Left colon (tissue), 2 donors: Measurements from ENCODE around the gene DDX41. TPM values are rescaled to one million over a fixed set of nuclear protein-coding genes. Genes with fewer than 3 reads are reported as not detected.
"Not testable (repeated sequence)": the region's sequence is repeated elsewhere in the genome, so short reads cannot be mapped to it uniquely, and the experiment has no call there.

Experiments
- ATAC-seq: fragments of 200-7000 bp; cut with Tn5 transposase; one replicate; pipeline ENCODE4 v1.9.1; 2020; ENCODE audit warnings: mild to moderate bottlenecking, moderate library complexity
- DNase-seq, 2 donors: peaks; one replicate each; pipeline ENCODE4 v3.0.0-alpha.2; 2020
- intact Hi-C, 2 donors: fragments of 100-400 bp; cut with DNase I in 1 of 2; cut with micrococcal nuclease in 1 of 2; formaldehyde crosslinking; loops; one replicate each; pipeline versions ENCODE4 v1.11.2 to v1.14.0; 2022; cut with DNase I, micrococcal nuclease
- long read RNA-seq: library from polyadenylated mRNA; unstranded; transcript quantifications from one replicate; pipeline ENCODE4 v2.0.0, GENCODE V29; 2021
- total RNA-seq, 2 donors: library from RNA; stranded (reverse); fragmentation: NEBNext Ultra II Directional; extraction: Animal tissue kit (Norgen Biotek cat#: 25700); gene quantifications; one replicate each; pipeline ENCODE4 v1.2.1, GENCODE V29; 2021
- donor health status: DM: no; HTN: no; CAD: no.
- donor health status: DM: yes; HTN: yes; CAD: no.

DDX41 gene
- 10 to 100 TPM; 74.3 to 79.9 TPM for total RNA-seq
- long read RNA-seq, transcript DDX41-208 (17 exons, 2,607 nt) = major isoform, 33 of 62 reads
- long read RNA-seq, partial matches to known transcripts = 23 of 62 reads
- long read RNA-seq, other reads (novel, unspliced or antisense) = 3 of 62 reads

- ATAC-seq = peak; percentile 89
- intact Hi-C loops = no loop called here
- peak; percentile 96 to 98 for DNase-seq
These were observed at the start of gene DDX41 for GRCh38 chr5:177516601-177517568. Gene DDX41 (minus strand): TSS chr5:177516961. CDS start chr5:177516945, 16 bp downstream.

- DNase-seq = no peak
- ATAC-seq = no peak
- intact Hi-C loops = no loop called here
These were observed 48.3 kb upstream of the DDX41 start for GRCh38 chr5:177565046-177565445.

GRCh38 chr5:177559446-177559941 is 42.7 kb upstream of the DDX41 start:
- intact Hi-C loops, ATAC-seq: not testable (repeated sequence)

GRCh38 chr5:177557796-177558195 is 41.0 kb upstream of the DDX41 start:
- no peak for ATAC-seq
- intact Hi-C loops = no loop called here

More at GRCh38 chr5:177559446-177559941, 42.7 kb upstream of the DDX41 start:
- not testable (repeated sequence) for DNase-seq

GRCh38 chr5:177557041-177557647 is 40.4 kb upstream of the DDX41 start:
- DNase-seq (peak; percentile 19 to 42), ATAC-seq (peak; percentile 55)
- intact Hi-C loops = no loop called here

More at GRCh38 chr5:177557796-177558195, 41.0 kb upstream of the DDX41 start:
- no peak for DNase-seq

GRCh38 chr5:177555665-177556064 is 38.9 kb upstream of the DDX41 start:
- ATAC-seq (no peak), DNase-seq (no peak)
- intact Hi-C loops = no loop called here

- intact Hi-C loops = no loop called here
- ATAC-seq = no peak
- DNase-seq = no peak
These were observed 38.5 kb upstream of the DDX41 start for GRCh38 chr5:177555228-177555627.

- intact Hi-C loops = no loop called here
- DNase-seq (peak; percentile 95 to 97), ATAC-seq (peak; percentile 94)
These were observed 37.8 kb upstream of the DDX41 start, which contains the start of gene FAM193B for GRCh38 chr5:177554474-177555111. Gene FAM193B (minus strand): TSS chr5:177554563. CDS start chr5:177554458, 105 bp downstream.

GRCh38 chr5:177553671-177554429 is 37.1 kb upstream of the DDX41 start:
- peak; percentile 60 for ATAC-seq
- intact Hi-C loops = no loop called here
- peak; percentile 37 to 70 for DNase-seq

GRCh38 chr5:177552839-177553455 is 36.2 kb upstream of the DDX41 start:
- intact Hi-C loops = no loop called here
- DNase-seq = peak in 1 of 2 donors; percentile 18
- no peak for ATAC-seq

GRCh38 chr5:177550122-177550521 is 33.4 kb upstream of the DDX41 start:
- DNase-seq (no peak), ATAC-seq (no peak)
- intact Hi-C loops = no loop called here

GRCh38 chr5:177548495-177548894 is 31.7 kb upstream of the DDX41 start:
- ATAC-seq = no peak
- intact Hi-C loops = no loop called here
- DNase-seq = no peak

GRCh38 chr5:177547736-177548135 is 31.0 kb upstream of the DDX41 start:
- ATAC-seq (no peak), DNase-seq (no peak)
- intact Hi-C loops = no loop called here

- ATAC-seq = peak; percentile 21
- intact Hi-C loops = no loop called here
- DNase-seq = peak in 1 of 2 donors; percentile 43
These were observed 29.5 kb upstream of the DDX41 start for GRCh38 chr5:177546258-177546741.

- ATAC-seq (no peak), DNase-seq (peak in 1 of 2 donors; percentile 46)
- intact Hi-C loops = no loop called here
These were observed 28.9 kb upstream of the DDX41 start for GRCh38 chr5:177545487-177546257.

GRCh38 chr5:177542816-177543465 is 26.2 kb upstream of the DDX41 start:
- ATAC-seq (no peak), DNase-seq (no peak)
- intact Hi-C loops = no loop called here
